Activated naive CD4-positive, alpha-beta T cell treated with anti-CD3 and anti-CD28 coated beads, Interleukin-2, amount 50 U/mL, for 16 hours (primary cell): ENCODE results near the gene RASGRP2.
A peak's percentile ranks its signal among the peaks of the same experiment; 100 is the strongest.

ENCODE experiments used
- DNase-seq: peaks from one replicate; pipeline ENCODE4 v3.0.0-alpha.2; 2020

The RASGRP2 gene

DNA sequence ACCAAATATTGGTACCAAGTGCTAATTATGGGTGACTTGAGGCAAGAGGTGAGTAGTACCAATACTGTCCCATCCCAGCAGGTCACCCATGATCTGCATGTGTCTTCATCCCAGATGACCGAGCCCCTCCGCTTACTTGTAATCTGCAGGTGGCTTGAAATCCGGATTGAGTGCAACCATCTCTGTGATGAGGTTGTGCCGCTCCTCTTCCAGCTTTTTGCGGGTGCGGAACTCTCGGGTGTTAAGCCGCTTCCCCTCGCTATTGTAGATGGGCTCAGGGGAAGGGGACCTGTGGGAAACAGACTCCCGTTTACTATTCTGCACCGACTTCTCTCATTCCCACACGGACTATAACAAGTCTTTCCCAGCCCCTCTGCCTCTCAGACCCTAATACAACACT, 26.2 kb upstream of the RASGRP2 start:
- no peak for DNase-seq

DNA sequence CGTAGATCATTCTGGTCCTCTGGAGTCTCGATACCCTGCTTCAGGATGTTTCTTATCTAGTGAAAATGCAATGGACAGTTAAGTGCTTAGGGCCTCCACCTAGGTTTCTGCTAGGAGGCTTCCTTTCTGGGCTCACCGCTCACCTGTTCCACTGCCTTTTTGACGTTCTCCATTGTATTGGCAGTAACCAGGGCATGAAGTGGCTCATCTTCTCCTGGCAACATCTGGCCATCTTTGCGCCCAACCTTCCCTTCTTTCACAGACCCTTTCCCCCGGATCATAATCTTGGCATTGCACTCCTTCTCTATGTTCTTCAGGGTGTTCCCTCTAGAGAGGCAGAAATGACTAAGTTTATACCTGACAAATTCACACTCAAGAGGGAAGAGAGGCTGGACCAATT, 25.3 kb upstream of the RASGRP2 start:
- no peak for DNase-seq

DNA sequence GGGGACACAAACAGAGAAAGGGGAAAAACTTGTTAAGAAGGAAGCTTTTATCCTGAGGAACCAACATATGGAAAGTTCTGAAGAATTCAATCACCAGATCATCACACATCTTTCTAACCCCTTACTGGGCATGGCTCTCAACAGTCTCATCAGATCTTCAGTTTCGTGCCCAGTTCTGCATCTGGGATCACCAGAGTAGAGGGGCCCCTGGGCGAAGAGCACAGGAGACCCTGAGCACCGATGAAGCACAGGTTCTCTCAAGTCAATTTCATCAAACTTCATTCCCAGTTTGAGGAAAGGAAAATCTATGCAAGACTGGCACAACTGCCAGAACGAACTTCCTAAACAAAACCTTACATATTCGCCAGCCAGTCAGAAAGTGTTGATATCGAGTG, 24.4 kb upstream of the RASGRP2 start:
- no peak for DNase-seq

DNA sequence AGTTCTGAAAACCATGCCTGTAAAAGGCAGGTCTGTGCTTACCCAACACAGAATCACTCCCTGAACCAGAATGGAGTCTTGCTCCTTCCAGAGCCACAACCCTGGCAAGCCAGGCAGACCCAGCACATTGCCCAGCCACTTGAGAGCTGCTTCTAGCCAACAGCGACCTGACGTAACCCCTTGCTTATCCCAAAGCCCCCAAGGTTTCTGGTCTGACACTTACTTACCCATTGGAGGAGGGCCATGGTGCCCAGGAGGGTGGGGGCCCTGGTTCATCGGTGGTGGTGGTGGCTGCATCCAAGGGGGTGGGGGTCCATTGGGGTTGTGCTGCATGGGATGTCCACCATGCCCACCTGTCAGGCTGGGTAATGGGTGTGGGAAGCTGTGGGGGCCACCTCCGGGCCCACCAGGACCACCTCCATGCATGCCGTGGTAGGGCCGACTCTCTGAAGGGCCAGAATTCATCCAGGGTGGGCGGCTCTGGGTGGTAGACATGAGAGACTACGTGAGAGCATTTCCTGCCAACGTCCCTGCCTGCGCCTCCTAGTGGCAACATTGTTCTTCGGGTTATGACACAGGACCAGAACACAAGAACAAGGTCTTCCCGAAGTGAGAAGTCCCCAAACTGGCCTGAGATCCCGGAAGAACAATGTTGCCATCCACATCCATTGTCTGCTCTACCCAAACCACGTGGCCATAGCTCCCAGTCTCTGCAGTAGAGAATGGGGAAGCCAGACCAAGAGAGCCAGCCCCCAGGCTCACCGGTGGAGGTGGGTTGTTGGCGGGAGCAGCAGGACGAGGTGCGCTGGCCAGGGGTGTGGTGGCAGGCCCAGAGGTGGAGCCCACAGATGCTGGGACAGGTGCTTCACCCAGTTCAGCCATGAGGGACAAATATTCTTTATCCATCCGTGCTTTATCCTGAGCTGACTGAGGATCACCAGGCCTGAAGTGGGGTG, 23.7 kb upstream of the RASGRP2 start:
- DNase-seq = peak; percentile 80

DNA sequence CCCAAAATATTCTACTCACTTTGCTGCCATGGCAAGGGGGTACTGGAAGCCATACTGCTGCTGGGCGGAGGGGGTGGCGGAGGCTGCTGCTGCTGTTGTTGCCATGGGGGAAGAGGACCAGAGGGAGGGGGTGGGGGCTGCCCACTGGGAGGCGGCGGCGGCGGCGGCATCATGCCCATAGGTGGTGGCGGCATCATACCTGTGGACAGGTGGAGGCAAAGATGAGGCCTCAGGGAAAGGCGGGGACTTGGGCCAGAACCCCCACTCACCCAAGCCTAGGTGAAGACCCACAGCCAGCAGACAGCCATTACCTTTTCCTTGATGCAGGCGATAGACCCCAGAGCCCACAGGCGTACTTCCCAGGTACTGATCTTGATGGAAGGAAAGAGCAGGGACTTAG, 22.9 kb upstream of the RASGRP2 start:
- no peak for DNase-seq

DNA sequence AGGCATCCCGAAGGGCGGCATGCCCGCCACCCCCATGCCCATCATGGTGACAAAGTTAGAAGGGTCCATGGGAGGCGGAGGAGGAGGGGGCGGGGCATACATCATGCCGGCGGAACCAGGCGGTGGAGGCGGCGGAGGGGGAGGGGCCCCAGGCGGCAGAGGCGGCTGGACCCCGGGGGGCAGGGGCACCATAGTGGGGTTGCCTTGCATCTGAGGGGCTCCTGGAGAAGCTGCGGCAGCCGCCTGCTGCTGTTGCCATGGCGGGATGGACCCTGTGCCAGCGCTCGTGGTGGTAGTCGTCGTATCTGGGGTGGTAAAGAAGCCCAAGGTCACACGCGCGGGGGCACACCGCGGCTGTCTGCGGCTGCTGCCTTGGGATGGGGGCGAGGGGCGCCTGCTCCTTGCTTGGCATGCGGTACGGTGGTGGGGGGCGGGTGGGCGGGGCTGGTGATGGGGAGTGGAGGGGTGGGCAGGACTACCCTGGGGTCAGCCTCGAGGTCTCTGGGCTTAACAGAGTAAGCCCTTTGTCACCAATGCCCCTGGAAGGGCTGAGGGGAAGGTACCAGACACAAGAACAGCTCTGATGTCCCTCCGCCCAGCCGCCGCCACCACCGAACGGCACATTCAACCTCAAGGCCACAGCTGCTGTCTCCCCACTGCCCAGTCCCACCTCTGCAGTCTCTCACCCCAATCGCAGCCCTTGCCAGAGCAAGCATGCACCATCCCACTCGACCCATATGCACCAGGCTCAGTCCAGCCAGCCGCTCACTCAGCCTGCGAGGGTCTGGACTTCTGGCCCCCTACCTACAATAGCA, 22.1 kb upstream of the RASGRP2 start:
- DNase-seq = no peak

DNA sequence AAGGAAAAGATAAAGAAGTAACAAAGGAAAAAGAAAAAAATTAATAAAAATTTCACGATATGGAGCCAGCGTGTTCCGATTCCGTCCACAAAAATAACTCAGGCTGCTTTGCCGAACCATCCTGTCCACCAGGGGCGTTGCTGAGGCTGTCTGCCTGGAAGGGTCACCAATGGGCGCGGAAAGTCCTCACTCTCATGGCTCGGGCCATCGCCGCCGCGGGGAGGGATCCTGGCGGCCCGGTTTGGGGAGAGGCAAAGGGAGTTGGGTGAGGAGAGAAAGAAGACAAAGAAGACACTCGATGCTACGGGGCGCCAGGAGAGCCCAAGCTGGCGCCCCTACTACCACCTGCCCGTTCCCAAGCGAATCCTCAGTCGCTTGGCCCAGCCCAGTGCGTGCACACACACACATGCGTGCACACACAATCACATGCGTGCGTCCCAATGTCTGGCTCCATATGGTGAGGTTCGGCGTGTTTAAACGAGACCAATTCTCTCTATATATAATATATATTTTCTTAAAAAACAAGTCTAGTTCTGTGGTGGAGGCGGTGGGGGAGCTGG, 21.4 kb upstream of the RASGRP2 start:
- DNase-seq = no peak

DNA sequence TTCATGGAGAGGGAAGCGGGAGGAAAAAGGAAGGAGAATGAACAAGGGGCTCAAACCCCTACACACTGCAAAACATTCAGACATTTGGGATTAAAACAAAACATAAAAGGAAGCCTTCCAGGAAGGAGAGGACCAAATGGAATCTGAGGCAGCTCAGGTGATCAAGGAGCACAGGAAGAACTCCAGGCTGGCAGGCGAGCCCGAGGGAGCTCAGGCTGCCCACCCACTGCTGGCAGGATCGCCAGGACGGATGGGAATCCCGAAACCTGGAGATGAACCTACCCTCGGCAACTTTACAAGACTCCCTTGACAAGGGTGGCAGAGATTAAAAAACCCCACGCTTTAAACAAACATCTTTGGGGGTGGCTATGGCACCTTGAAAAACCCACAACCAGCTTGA, 20.8 kb upstream of the RASGRP2 start:
- no peak for DNase-seq

DNA sequence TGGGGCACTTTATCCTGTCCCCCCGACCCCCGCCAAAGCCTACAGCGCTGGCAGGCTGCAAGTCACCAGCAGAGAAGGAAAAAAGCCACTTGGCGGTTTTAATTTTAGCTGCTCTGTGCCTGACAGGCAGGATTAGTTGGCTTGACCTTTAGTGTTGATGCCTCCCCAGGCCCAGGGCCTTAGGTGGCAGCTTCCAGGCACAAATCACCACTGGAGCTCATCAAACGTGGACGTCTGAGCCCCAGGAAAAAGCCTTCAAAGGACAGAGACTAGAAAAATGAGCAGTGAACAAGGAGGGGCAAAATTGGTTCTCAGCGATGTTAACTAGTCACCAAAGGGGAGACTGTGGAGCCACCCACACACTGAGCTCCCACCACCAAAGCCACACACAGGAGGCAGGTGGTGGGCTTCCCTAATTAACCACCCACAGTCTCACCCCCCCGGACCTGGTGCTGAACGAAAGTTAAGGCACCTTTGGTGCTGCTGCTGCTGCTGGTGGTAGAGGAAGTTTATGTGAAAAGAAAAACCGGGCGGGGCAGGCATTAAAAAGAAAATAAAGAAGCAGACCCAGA, 20.2 kb upstream of the RASGRP2 start:
- peak; percentile 55 for DNase-seq

DNA sequence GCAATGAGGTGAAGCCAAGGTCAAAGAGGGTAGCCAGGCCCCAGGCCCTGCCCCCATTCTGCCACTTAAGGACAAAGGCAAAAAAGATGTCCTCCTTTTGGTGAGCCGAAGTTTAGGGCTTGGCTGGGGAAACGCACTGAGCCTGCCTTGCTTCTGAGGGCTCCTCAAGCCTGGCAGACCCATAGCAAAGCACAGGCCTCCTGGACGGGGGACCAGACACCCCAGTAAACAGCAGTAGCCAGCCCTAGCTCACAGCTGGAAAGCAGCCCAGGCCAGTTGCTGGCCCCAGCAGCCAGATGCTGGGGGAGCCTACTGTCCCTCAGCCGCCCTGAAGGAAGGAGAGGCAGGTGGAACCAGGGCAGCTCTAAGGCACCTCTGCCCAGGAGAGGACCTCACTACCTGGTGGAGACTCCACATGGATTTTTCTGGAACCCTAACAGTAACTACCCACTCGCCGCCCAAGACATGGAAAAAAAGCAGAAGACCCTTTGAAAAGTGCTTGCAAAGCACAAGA, 19.6 kb upstream of the RASGRP2 start:
- DNase-seq = no peak

DNA sequence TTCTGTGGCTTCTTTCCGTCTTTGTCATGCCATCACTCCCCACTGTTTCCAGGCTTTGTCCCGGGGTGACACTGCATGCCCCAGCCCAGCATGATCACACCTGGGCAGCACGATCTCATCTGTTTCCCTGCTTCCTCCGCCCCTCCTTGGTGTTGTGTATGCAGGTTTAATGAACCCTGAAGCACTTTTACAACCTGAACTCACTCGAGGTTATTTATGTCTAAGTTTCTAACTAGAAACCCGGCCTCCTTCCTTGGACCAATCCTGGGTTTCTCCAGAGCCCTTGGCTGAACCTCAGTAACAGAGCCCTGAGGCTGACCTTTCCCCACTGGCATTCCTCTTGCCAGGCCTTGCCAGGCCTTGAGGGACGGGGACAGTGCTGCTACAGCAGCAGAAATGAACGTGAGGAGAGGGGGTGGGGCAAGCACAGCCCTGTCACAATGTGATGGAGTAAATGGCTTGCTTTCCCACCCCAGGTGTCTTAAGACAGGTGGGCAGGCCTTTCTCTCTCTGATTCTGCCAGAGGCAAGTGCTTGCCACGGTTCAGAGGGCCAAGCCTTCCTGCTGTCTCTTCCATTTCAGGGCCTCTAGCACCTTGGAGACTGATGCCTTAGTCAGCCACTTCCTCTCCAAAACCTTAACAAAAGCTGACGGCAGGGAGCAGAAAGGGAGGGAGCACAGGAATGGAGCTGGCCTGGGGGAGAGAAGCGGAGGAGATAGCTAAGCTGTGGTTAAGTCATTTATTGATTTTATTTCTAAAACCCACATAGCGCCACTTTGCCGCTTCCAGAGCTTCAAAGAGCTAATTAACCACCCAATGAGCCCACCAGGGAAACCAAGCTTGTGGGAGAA, 19.0 kb upstream of the RASGRP2 start:
- no peak for DNase-seq

DNA sequence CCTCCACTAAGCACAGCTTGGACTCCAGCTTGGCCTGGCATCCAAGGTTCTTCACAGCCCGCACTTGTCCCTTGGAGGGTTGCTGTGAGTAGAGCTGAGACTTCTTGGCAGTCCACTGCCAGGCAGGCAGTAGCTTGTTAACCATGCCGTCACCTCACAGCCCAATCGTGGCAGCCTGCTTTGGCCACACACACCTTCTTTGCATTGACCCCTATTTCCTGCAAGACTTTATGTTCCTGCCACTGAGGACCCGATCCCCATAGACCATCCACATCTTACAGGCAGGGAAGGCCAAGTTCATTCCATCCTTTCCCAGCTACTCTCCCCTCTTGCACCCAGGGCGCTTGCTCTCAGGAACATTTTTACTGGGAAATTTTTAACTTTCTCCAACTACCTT, 18.3 kb upstream of the RASGRP2 start:
- DNase-seq = no peak

DNA sequence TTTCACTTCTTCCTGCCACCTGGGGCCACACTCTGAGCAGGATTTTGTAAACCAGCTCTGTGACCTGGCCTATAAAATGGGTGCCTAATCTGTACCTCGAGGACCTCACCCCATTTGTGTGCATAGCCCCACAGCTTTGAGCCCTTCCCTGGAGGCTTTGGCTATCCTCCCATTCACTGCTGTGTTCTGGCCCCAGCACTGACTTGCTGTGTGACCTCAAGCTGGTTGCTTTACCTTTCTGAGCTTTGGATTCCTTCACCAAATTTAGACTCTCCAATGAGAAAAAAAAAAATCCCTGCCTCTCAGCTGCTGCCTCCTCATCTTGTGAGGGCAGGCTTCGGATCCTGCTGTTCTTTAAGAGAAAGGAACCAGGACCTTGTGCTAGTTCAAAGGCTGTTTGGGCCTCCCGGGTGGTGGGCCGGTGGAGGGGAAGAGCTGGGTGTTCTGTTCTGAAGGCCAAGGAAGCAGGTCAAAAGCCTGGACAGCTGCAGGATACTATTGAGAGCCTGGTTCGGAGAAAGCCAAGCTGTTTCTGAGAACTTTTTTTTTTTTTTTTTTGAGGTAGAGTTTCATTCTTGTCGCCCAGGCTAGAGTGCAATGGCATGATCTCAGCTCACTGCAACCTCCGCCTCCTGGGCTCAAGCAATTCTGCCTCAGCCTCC, 16.9 kb upstream of the RASGRP2 start:
- DNase-seq = no peak

DNA sequence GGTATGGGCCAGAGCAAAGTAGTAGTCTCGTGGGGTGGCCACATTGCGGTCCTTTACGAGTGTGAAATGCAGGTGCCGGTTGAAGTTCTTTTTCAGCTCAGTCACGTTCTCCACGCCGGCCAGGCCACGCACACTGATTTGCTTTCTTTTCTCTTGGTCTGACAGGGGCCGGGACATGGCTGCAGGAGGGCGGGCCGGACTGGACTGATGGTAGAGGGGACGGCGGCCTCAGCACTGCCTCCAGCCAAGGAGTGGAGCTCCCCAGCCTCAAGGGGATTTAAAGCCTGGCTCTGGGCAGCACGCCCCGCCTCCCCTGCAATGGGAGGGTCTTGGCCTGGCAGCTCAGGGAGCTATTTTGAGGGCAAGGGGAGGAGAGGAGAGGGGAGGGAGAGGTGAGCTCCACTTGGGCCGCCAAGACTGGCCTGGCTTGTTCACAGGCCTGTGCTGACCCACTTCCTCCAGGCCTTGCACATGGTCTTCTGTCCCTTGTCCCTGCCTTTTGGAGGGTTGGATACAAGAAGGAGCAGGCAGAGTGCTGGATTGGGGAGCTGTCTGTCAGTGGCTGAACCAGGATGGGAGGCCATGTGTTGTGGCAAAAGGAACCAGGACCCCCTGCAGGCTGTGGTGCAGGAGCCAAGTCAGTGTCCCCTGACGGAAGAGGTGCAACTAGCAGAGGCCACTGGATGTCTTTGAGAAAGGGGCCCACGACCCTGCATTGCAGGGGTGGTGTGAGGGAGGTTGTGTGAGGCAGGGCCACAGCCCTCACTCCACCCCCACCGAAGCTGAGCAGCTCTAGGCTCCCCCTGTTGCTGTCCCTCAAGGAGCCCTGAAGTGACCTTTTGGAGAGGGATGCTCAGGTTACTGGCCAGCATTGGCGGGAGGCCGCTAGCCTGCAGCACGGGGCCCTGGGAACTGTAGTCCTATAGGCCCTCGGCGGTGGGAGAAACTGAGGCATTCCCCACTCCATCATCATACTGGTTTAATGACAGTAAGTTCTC, 16.1 kb upstream of the RASGRP2 start, which contains the start of gene PYGM:
TSS of gene PYGM (minus strand) at position 253 of the 998 bp plus-strand sequence. CDS start at position 177, 76 bp downstream.
- DNase-seq = no peak

DNA sequence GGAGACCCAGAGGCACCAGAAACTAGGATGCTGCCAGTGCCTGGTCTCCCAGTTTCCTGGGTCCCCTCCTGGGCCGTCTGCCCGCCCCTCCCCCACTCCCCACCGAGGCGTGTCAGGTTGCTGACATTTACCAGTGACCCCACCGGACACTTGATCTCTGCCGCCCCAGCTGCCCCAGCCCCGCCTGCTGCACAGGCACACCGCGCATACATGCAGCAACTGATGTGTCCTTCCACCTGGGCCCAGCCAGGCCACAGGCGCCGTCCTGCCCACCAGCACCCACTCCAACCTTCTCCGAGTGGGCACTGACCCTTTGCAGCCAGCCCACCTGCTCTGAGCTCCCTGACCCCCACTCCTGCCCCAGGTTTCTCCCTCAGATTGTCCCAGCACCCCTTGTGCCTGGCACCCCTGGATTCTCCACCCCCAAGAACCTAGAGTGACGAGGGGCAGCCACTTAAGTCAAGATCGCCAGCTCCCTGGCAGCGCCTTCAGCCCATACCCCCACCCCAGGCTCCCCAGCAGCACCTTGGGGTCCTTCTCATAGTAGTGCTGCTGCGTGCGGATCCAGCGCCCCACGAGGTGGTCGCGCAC, 15.3 kb upstream of the RASGRP2 start:
- DNase-seq = no peak

DNA sequence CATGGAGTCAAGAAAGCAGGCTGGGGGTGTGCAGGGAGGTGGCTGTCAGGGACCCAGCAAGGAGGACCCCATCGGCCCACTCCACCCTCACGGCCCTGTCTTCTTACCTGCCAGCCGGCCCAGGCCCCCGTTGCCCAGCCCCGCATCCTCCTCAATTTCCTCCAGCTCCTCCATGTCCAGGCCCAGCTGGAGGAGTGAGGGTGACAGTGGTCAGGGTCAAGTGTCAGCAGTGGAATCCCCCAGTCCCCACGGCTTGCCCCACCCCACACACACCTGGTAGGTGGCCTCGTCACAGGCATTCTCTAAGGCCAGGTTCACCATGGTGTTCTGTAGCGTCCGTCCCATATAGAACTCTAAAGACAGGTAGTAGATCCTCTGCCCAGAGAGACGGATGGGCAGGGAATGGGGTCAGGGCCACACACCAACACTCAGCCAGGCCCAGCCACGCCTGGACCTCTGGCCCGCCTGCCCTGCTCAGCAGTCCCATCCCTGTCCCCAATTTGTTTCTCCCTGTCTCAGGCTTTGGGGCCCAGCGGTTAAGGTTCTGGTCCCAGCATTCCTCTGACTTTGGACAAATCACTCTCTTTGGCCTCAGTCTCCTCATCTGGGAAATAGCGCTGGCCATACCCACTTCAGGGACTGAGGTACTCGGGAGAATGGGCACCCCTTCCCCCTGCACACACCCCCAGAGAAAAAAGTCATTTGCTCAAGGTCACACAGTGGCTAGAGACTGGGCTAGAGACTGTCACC, 14.6 kb upstream of the RASGRP2 start:
- no peak for DNase-seq

DNA sequence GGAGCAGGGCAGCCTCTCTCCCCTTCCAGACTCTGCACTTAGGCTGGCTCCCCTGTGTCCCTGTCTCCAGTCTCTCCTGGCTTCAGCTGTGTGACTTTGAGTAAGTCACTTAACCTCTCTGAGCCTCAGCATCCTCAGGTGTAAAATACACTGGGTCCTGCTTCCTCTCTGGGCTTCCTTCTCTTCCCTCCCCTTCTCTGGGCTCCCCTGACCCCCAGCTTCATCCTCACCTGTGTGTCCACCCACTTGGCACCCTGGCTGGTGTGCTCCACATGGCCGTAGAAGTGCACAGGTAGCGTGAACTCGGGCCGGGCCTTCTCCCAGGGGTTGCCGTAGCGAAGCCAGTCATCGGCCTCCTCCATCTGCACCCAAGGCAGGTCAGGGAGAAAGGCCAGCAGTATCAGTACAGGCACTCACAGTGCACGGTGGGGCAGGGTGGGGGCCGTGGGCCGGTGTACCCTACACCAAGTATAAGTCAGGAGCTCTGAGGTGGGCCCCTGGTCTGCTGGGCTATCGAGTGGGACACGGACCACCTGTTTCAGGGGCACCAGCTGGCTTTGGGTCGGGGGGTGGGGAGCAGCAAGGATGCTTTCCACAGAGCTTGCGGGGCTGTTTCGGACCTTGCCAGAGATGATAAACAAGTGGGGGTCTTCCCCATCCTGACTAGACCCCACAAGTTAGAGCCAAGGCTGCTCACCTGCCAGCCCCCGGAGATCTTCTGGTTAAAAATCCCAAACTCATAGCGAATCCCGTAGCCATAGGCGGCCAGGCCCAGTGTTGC, 13.8 kb upstream of the RASGRP2 start:
- no peak for DNase-seq
